ENCODE measurements around the gene CLDN6. TPM values are rescaled to one million over a fixed set of nuclear protein-coding genes. Genes with fewer than 3 reads are reported as not detected.

CLDN6 gene
- total RNA-seq, 1 experiment from 2014 or later, result 743 TPM

DNA sequence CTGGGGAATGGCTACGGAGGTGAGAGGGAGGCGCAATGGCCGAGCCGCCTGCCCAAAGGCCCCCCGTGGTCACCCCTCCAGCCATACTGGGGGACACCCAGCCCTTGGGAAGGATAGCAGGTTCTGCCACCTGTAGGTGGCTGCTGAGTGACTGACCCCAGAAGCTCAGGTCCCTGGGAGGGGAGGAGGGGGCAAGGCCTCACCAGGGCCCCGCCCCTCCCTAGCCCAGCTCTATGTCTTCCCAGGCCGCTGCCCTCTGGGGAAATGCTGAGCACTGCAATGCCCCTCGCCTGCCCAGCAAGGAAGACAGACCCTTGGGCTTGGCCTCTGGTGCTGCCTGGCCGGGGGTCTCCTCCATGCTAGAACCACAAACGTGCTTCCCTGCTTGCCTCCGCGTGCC, 16.7 kb downstream of the CLDN6 start:
- Histone ChIP-seq H3K27me3 (ENCODE audit: insufficient read depth, low read length) (no peaks in the 10 kb centered on the region), H3K56ac (ENCODE audit: insufficient read length, low read depth, low read length) (no peak overlapping the region), H3T11ph (ENCODE audit: low read length) (no peak overlapping the region), H3K18ac (ENCODE audit: insufficient read length, low read depth, low read length) (no peak overlapping the region), H2BK20ac (ENCODE audit: low read depth, low read length, poor library complexity, severe bottlenecking) (no peak overlapping the region), H4K5ac (ENCODE audit: insufficient read length, low read depth, low read length) (no peak overlapping the region), H3K23ac (ENCODE audit: insufficient read length, low read depth, low read length) (no peak overlapping the region), H3K4ac (ENCODE audit: low read depth, low read length) (no peak overlapping the region), H4K8ac (replicated peaks; ENCODE audit: insufficient read length, low read depth, low read length) (no peak overlapping the region), H3K9ac (ENCODE audit: extremely low read depth, insufficient read length, low read length) (no peak overlapping the region), H3K23me2 (ENCODE audit: insufficient read length, low read depth, low read length, poor library complexity, severe bottlenecking) (no peaks in the 10 kb centered on the region), H4K91ac (ENCODE audit: insufficient read length, low read depth, low read length) (no peak overlapping the region), H3K79me1 (ENCODE audit: insufficient read depth, low read depth, low read length, poor library complexity, severe bottlenecking) (no peaks in the 10 kb centered on the region), H3K79me2 (ENCODE audit: insufficient read depth, low read length) (no peaks in the 10 kb centered on the region), H4K20me1 (ENCODE audit: control insufficient read depth, insufficient read depth, insufficient read length) (peaks cover 2% of the 10 kb centered on the region), H2BK120ac (ENCODE audit: low read depth, low read length, poor library complexity, severe bottlenecking) (no peak overlapping the region), H3K4me1 (ENCODE audit: insufficient read depth, low read length) (peaks cover under 1% of the 10 kb centered on the region; the same call in 1 of the 2 replicates), H3K9me3 (ENCODE audit: control insufficient read depth, low read depth, low read length) (no peaks in the 10 kb centered on the region), H2BK15ac (ENCODE audit: low read depth, low read length) (no peak overlapping the region), H3K14ac (ENCODE audit: insufficient read depth, low read length) (no peak overlapping the region; the same call in 1 of the 2 replicates), H2AK5ac (ENCODE audit: insufficient read length, low read length) (no peak overlapping the region), H3K4me2 (ENCODE audit: insufficient read depth, insufficient read length, low read length) (no peak overlapping the region), H2AFZ (ENCODE audit: low read length) (no peak overlapping the region), H2BK12ac (ENCODE audit: insufficient read length, low read depth, low read length) (no peak overlapping the region), H2BK5ac (ENCODE audit: insufficient read length, low read length) (no peak overlapping the region), H3K27ac (ENCODE audit: insufficient read length, low read depth, low read length) (no peak overlapping the region)
- peaks cover 12 to 34% of the 10 kb centered on the region in 2 experiments for H3K4me1 Mint-ChIP-seq
- DNase-seq, result peak; percentile 76
- no CpG with 5 or more reads among the region's 12 CpGs for WGBS (ENCODE audit: extremely low coverage, insufficient read length, low lambda C conversion rate)
- no peak overlapping the region for H3K27ac Mint-ChIP-seq
- H3K36me3 Mint-ChIP-seq (ENCODE audit: insufficient read depth in 1 of 3, low read depth in 3 of 3), result peaks cover 0 to 7% (median 0%) of the 10 kb centered on the region in 3 experiments; a peak in 3 of 7 replicates
- TF ChIP-seq, protein P1, sequence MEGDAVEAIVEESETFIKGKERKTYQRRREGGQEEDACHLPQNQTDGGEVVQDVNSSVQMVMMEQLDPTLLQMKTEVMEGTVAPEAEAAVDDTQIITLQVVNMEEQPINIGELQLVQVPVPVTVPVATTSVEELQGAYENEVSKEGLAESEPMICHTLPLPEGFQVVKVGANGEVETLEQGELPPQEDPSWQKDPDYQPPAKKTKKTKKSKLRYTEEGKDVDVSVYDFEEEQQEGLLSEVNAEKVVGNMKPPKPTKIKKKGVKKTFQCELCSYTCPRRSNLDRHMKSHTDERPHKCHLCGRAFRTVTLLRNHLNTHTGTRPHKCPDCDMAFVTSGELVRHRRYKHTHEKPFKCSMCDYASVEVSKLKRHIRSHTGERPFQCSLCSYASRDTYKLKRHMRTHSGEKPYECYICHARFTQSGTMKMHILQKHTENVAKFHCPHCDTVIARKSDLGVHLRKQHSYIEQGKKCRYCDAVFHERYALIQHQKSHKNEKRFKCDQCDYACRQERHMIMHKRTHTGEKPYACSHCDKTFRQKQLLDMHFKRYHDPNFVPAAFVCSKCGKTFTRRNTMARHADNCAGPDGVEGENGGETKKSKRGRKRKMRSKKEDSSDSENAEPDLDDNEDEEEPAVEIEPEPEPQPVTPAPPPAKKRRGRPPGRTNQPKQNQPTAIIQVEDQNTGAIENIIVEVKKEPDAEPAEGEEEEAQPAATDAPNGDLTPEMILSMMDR (conservative IDR thresholded peaks at IDR 0.05), result 0 out of 3 replicates have a peak, but pooled peaks have one; percentile 17
- H3K9me3 Mint-ChIP-seq, result no peaks in the 10 kb centered on the region
- no peak overlapping the region for H3K4me3 Mint-ChIP-seq
- H3K27me3 Mint-ChIP-seq (ENCODE audit: low read depth), result no peaks in the 10 kb centered on the region; the same call in none of the 2 replicates

Measured in H9 (cell line).